GM23338 (cell line): Measurements from ENCODE around the gene XYLT1. TPM values are rescaled to one million over a fixed set of nuclear protein-coding genes. Genes with fewer than 3 reads are reported as not detected.

Experiments
- ATAC-seq: fragments of 200-7000 bp; cut with Tn5 transposase; 3 replicates; pipeline ENCODE4 v1.9.1; 2020
- DNase-seq: peaks from one replicate; pipeline ENCODE4 v3.0.0-alpha.2; 2015; ENCODE audit warnings: low spot score
- H2AFZ ChIP-seq: fragments of 200-600 bp; sonication (generic); 2 replicates; pipeline ENCODE4 v1.8.0; 2016; ENCODE audit warnings: antibody characterized with exemption, mild to moderate bottlenecking, moderate library complexity
- H3F3A ChIP-seq: fragments of 200-600 bp; sonication (generic); replicated peaks from 2 replicates; pipeline ENCODE4 v1.8.0; 2017; ENCODE audit warnings: antibody characterized with exemption, mixed run types, low read depth
- H3K27ac ChIP-seq: fragments of 200-600 bp; sonication (generic); 2 replicates; pipeline ENCODE4 v1.6.1; 2016; ENCODE audit warnings: low read depth
- H3K27me3 ChIP-seq: fragments of 200-600 bp; sonication (generic); 2 replicates; pipeline ENCODE4 v1.8.0; 2016; ENCODE audit warnings: mild to moderate bottlenecking, mixed run types, moderate library complexity; ENCODE audit not compliant: insufficient read depth
- H3K36me3 ChIP-seq: fragments of 200-600 bp; sonication (generic); 2 replicates; pipeline ENCODE4 v1.8.0; 2016; ENCODE audit warnings: mild to moderate bottlenecking; ENCODE audit not compliant: insufficient read depth
- H3K4me1 ChIP-seq: fragments of 200-600 bp; sonication (generic); 2 replicates; pipeline ENCODE4 v1.8.0; 2016; ENCODE audit warnings: mild to moderate bottlenecking, moderate library complexity; ENCODE audit not compliant: insufficient read depth
- H3K4me2 ChIP-seq: fragments of 200-600 bp; sonication (generic); 2 replicates; pipeline ENCODE4 v1.7.1; 2017; ENCODE audit warnings: mixed run types
- H3K4me3 ChIP-seq: fragments of 200-600 bp; sonication (generic); 2 replicates; pipeline ENCODE4 v1.6.1; 2016; ENCODE audit warnings: mixed run types
- H3K79me2 ChIP-seq: fragments of 200-600 bp; sonication (generic); replicated peaks from 2 replicates; pipeline ENCODE4 v1.8.0; 2017; ENCODE audit warnings: mild to moderate bottlenecking; ENCODE audit not compliant: insufficient read depth
- H3K9me2 ChIP-seq: fragments of 200-600 bp; sonication (generic); 2 replicates; pipeline ENCODE4 v1.8.0; 2017; ENCODE audit not compliant: insufficient read depth
- H4K20me1 ChIP-seq: fragments of 200-600 bp; sonication (generic); replicated peaks from 2 replicates; pipeline ENCODE4 v1.8.0; 2017; ENCODE audit warnings: mild to moderate bottlenecking; ENCODE audit not compliant: insufficient read depth
- H3K27ac Mint-ChIP-seq: 2 replicates; pipeline ENCODE4 v1.8.0; 2020; ENCODE audit warnings: inconsistent platforms, mild to moderate bottlenecking, moderate library complexity, mixed read lengths
- H3K27me3 Mint-ChIP-seq: 3 replicates; pipeline ENCODE4 v1.8.0; 2022; ENCODE audit warnings: low read depth, mild to moderate bottlenecking, moderate library complexity, mixed read lengths, inconsistent platforms; ENCODE audit not compliant: insufficient read depth, poor library complexity
- H3K36me3 Mint-ChIP-seq: 3 replicates; pipeline ENCODE4 v1.8.0; 2021; ENCODE audit warnings: low read depth, mild to moderate bottlenecking, inconsistent platforms, moderate library complexity, mixed read lengths
- H3K4me1 Mint-ChIP-seq: 3 replicates; pipeline ENCODE4 v1.8.0; 2020; ENCODE audit warnings: mild to moderate bottlenecking, inconsistent platforms, mixed read lengths
- H3K4me3 Mint-ChIP-seq: 3 replicates; pipeline ENCODE4 v1.8.0; 2021; ENCODE audit warnings: moderate library complexity, mild to moderate bottlenecking, inconsistent platforms, mixed read lengths
- H3K9me3 Mint-ChIP-seq: 3 replicates; pipeline ENCODE4 v1.8.0; 2020; ENCODE audit warnings: moderate library complexity, mild to moderate bottlenecking, inconsistent platforms, mixed read lengths
- EZH2 ChIP-seq: fragments of 200-600 bp; sonication (generic); IDR thresholded peaks from one replicate; pipeline ENCODE4 v1.8.0; 2017; ENCODE audit warnings: antibody characterized with exemption, mild to moderate bottlenecking, low read depth; ENCODE audit not compliant: unreplicated experiment
- NANOG ChIP-seq: IDR thresholded peaks from 2 replicates; pipeline ENCODE4 v1.6.1; 2016; ENCODE audit warnings: antibody characterized with exemption, borderline replicate concordance
- ZNF331 ChIP-seq: fragments of 250-450 bp; sonication (Bioruptor Pico); IDR thresholded peaks from 2 replicates; pipeline ENCODE4 v1.5.0; 2020; ENCODE audit warnings: low read depth, mild to moderate bottlenecking, moderate library complexity
- polyA plus RNA-seq: library from polyadenylated mRNA; unstranded; fragments of >200 nt; fragmentation: Nextera tagmentation; extraction: Ambion mirVana; gene quantifications from 2 replicates; pipeline ENCODE4 v1.2.1, GENCODE V29; 2016
- total RNA-seq: library from RNA; depleted of rRNA; stranded (reverse); fragments of >200 nt; shearing (Covaris generic); gene quantifications from 2 replicates; pipeline ENCODE4 v1.2.3, GENCODE V29; 2014
- TF ChIP-seq, protein P1 (sequence below): fragments of 250-450 bp; sonication (Bioruptor Pico); IDR thresholded peaks from 2 replicates; pipeline ENCODE4 v1.5.0; 2020; ENCODE audit warnings: mild to moderate bottlenecking, moderate library complexity
- TF ChIP-seq, protein P2 (sequence below), 2 experiments: fragments of 200-600 bp in 1 of 2; sonication (generic) in 1 of 2; conservative IDR thresholded peaks; 2 replicates each; pipeline versions ENCODE4 v1.5.1 to v1.6.1; 2016 to 2017; ENCODE audit warnings: antibody characterized with exemption in 2 of 2, low read depth in 2 of 2, mild to moderate bottlenecking in 2 of 2, moderate library complexity in 1 of 2

The XYLT1 gene
- total and polyA plus RNA-seq, 2 experiments from 2014 or later = 3.5 to 24.7 TPM

DNA sequence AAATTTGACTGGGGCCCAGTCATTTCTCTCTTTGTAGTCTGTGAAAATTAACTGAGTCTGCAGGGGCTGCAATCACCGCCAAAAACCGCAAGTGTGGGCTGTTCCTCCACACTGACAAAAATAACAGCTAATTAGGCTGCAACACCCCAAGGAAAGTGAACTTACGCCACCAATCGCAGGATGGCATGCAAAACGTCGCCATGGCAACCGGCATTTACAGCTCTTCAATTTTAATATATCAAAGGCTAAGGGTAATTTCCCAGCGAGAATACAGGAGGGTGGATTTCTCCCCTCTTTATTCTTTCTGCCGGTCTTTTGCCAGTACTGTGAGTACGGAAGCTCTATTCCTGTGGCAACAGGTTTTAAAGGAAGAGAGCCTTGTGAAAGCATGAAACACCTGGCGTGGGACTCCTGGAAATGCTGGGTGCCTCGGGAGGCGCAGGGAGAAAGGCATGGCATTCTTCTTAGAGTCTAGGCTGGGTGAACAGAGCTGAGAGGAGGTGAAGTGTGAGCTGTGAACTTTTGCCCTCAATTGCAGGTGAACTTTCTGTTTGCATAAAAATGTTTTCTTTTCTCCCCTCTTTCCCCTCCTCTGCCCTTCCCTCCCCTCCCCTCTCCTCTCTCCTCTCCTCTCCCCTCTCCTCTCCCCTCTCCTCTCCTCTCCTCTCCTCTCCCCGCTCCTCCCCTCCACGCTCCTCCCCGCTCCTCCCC lies 399.7 kb downstream of the XYLT1 start:
- Histone ChIP-seq H3K4me1 (peaks cover 14% of the 10 kb centered on the region), H3K27me3 (no peaks in the 10 kb centered on the region), H3F3A (no peaks in the 10 kb centered on the region), H3K36me3 (no peaks in the 10 kb centered on the region), H3K79me2 (no peaks in the 10 kb centered on the region), H3K27ac (no peak overlapping the region), H4K20me1 (no peaks in the 10 kb centered on the region), H3K4me2 (peak overlapping the region; percentile 68), H2AFZ (peak overlapping the region; percentile 64; the same call in 1 of the 2 replicates), H3K9me2 (peaks cover 4% of the 10 kb centered on the region; the same call in 1 of the 2 replicates), H3K4me3 (peak overlapping the region; percentile 39)
- H3K36me3 Mint-ChIP-seq = peaks cover 3% of the 10 kb centered on the region
- no peak for TF ChIP-seq ZNF331 (CRISPR knock-in tag)
- TF ChIP-seq NANOG = no peak
- TF ChIP-seq, protein P1, sequence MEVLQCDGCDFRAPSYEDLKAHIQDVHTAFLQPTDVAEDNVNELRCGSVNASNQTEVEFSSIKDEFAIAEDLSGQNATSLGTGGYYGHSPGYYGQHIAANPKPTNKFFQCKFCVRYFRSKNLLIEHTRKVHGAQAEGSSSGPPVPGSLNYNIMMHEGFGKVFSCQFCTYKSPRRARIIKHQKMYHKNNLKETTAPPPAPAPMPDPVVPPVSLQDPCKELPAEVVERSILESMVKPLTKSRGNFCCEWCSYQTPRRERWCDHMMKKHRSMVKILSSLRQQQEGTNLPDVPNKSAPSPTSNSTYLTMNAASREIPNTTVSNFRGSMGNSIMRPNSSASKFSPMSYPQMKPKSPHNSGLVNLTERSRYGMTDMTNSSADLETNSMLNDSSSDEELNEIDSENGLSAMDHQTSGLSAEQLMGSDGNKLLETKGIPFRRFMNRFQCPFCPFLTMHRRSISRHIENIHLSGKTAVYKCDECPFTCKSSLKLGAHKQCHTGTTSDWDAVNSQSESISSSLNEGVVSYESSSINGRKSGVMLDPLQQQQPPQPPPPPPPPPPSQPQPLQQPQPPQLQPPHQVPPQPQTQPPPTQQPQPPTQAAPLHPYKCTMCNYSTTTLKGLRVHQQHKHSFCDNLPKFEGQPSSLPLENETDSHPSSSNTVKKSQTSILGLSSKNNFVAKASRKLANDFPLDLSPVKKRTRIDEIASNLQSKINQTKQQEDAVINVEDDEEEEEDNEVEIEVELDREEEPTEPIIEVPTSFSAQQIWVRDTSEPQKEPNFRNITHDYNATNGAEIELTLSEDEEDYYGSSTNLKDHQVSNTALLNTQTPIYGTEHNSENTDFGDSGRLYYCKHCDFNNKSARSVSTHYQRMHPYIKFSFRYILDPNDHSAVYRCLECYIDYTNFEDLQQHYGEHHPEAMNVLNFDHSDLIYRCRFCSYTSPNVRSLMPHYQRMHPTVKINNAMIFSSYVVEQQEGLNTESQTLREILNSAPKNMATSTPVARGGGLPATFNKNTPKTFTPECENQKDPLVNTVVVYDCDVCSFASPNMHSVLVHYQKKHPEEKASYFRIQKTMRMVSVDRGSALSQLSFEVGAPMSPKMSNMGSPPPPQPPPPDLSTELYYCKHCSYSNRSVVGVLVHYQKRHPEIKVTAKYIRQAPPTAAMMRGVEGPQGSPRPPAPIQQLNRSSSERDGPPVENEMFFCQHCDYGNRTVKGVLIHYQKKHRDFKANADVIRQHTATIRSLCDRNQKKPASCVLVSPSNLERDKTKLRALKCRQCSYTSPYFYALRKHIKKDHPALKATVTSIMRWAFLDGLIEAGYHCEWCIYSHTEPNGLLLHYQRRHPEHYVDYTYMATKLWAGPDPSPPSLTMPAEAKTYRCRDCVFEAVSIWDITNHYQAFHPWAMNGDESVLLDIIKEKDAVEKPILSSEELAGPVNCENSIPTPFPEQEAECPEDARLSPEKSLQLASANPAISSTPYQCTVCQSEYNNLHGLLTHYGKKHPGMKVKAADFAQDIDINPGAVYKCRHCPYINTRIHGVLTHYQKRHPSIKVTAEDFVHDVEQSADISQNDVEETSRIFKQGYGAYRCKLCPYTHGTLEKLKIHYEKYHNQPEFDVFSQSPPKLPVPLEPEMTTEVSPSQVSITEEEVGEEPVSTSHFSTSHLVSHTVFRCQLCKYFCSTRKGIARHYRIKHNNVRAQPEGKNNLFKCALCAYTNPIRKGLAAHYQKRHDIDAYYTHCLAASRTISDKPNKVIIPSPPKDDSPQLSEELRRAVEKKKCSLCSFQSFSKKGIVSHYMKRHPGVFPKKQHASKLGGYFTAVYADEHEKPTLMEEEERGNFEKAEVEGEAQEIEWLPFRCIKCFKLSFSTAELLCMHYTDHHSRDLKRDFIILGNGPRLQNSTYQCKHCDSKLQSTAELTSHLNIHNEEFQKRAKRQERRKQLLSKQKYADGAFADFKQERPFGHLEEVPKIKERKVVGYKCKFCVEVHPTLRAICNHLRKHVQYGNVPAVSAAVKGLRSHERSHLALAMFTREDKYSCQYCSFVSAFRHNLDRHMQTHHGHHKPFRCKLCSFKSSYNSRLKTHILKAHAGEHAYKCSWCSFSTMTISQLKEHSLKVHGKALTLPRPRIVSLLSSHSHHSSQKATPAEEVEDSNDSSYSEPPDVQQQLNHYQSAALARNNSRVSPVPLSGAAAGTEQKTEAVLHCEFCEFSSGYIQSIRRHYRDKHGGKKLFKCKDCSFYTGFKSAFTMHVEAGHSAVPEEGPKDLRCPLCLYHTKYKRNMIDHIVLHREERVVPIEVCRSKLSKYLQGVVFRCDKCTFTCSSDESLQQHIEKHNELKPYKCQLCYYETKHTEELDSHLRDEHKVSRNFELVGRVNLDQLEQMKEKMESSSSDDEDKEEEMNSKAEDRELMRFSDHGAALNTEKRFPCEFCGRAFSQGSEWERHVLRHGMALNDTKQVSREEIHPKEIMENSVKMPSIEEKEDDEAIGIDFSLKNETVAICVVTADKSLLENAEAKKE (CRISPR knock-in tag) = no peak
- TF ChIP-seq EZH2 = no peak
- TF ChIP-seq, protein P2, sequence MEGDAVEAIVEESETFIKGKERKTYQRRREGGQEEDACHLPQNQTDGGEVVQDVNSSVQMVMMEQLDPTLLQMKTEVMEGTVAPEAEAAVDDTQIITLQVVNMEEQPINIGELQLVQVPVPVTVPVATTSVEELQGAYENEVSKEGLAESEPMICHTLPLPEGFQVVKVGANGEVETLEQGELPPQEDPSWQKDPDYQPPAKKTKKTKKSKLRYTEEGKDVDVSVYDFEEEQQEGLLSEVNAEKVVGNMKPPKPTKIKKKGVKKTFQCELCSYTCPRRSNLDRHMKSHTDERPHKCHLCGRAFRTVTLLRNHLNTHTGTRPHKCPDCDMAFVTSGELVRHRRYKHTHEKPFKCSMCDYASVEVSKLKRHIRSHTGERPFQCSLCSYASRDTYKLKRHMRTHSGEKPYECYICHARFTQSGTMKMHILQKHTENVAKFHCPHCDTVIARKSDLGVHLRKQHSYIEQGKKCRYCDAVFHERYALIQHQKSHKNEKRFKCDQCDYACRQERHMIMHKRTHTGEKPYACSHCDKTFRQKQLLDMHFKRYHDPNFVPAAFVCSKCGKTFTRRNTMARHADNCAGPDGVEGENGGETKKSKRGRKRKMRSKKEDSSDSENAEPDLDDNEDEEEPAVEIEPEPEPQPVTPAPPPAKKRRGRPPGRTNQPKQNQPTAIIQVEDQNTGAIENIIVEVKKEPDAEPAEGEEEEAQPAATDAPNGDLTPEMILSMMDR (conservative IDR thresholded peaks at IDR 0.05; ENCODE audit: low read depth in 2 of 2) = 0 out of 4 replicates have a peak, but pooled peaks of 1 of the 2 experiments have one; percentile 16
- DNase-seq (peak; percentile 79), ATAC-seq (peak; percentile 68)
- peaks cover 27% of the 10 kb centered on the region for H3K4me1 Mint-ChIP-seq
- H3K27me3 Mint-ChIP-seq = peaks cover 4% of the 10 kb centered on the region
- no peak overlapping the region for H3K27ac Mint-ChIP-seq
- no peak overlapping the region for H3K4me3 Mint-ChIP-seq
- peaks cover 3% of the 10 kb centered on the region; the same call in 1 of the 3 replicates for H3K9me3 Mint-ChIP-seq
